ENCODE data around the gene SPX. TPM values are rescaled to one million over a fixed set of nuclear protein-coding genes. Genes with fewer than 3 reads are reported as not detected.

SPX gene, protein sequence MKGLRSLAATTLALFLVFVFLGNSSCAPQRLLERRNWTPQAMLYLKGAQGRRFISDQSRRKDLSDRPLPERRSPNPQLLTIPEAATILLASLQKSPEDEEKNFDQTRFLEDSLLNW
- not detected for total RNA-seq
- long read RNA-seq, donor 1 = 0 reads
- long read RNA-seq, donor 2 = 0 reads

DNA sequence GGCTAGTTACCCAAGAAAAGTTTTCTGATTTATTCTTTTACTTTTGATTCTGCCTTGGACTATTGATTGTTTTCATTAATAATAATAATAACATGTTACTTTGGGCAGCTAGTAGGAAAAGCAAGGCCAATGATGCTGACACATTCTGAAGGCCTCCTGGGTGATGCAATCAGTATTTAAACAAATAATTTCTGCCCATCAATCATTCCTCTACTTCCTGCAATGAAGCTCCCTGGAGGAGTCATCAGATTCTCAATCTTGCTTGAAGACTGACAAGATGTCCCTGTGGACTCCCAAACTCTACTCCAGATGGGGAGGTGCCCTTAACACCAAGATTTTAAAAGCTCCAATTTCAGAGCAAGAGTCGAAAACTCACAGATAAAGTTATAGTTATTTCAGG lies at the start of gene SPX:
TSS of gene SPX (plus strand) at position 244 of the 400 bp plus-strand sequence. CDS start 177 bp downstream, outside the sequence.
- no peak for DNase-seq (ENCODE audit: low spot score)
- intact Hi-C loops (cut with DNase I) = no loop called here

DNA sequence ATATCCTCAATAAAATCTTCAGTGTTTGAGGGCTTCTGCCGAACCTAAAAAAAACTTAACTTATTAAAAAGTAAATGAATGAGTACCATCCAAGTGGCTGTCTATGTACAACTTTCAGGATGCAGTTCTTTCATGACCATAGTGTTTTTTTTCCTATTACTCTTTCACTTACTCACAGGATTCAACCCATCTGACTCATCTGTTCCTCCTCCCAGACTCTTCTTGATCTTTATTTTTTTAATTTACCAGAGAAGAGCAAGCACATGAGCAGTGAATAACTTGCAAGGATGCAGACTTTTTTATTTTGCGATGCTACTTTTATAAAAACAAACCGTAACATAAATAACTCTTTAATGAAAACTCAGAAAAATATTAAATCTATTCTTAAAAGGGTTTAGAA lies 49.1 kb upstream of the SPX start:
- intact Hi-C loops (cut with DNase I) = no loop called here
- DNase-seq (ENCODE audit: low spot score) = no peak

DNA sequence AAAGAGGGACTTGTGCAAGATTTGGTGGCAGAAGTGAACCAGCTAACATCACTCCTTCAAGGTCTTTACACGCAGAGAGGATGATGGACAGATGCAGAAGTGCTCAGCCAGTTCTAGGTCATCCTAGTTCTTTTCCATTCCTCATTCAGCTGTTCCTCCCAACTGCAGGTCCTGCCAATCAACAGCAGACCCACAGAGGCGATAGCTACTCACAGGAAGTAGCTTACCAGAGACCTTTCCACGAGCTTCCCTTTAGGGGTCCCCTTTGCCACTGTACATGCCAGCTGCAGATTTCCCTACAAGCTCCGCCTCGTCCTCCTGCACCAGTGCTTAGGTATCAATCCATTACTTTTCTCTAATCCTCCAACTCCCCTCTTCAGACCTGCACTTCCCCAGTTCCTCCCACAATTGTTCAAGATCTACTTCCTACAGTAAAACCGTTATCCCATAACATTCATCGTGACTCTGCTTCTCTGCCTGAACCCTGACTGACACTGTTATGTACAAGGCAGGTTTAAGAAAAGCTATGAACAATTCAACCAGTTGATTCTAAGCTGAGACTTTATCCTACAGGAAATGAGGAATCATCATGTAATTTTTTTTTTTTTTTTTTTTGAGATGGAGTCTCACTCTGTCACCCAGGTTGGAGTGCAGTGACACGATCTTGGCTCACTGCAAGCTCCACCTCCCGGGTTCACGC lies 47.2 kb upstream of the SPX start:
- no peak for DNase-seq (ENCODE audit: low spot score)
- intact Hi-C loops (cut with DNase I) = no loop called here

DNA sequence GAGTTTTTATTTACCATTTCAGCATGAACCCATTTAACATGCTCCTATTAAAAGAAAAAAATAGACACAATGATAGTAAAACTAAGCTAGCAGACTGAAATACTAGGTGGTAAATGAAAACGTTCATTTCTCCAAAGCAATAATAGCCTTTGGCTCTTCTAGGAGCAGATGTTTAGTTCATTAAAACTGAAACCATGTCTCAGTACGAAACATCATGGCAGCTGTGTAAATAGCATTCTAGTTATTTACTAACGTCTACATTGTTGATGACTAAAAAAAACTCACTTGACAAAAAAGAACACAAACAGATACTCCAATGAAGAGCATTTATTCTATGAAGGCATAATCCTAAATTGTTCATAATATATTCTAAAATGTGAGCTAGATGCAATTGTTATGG lies 42.6 kb upstream of the SPX start:
- intact Hi-C loops (cut with DNase I) = no loop called here

DNA sequence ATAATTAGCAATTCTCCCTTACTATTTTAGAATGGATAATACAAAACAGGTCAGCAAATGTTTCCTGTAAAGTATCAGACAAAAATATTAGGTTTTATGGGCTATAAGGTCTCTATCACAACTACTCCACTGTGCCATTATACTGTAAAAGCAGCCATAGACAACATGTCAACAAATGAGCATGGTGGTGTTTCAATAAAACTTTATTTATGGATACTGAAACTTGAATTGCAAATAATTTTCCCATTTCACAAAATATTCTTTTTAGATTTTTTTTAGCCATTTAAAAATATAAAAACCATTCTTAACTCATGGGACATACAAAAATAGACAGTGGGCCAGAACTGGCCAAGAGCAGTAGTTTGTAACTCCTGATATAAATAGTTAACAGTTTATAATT lies 40.1 kb upstream of the SPX start:
- intact Hi-C loops (cut with DNase I) = loop anchor here in 1 of 2 donors (5.0 kb wide), 1 partner anchor 1059 kb away; no protein-coding TSS in a partner anchor
- DNase-seq (ENCODE audit: low spot score) = no peak

More for the DNA sequence above, 42.6 kb upstream of the SPX start:
- no peak for DNase-seq (ENCODE audit: low spot score)

DNA sequence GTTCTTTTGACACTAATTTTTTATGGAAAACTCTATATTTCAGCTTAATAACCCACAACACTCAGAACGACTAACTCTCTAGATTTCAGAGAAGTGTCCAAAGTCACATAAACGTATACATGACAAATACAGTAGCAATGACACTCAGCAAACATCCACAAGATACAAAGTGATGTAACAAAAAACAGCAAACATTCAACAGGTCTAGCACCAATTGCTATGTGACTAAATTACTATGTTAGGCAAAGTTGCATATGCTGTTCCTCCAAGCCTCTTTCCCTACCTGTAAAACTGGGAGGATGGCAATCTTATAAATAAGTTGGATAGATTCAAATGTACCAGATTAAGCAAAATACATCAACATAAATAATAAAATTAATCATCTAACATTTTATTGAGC lies 26.3 kb upstream of the SPX start:
- intact Hi-C loops (cut with DNase I) = no loop called here
- no peak for DNase-seq (ENCODE audit: low spot score)

DNA sequence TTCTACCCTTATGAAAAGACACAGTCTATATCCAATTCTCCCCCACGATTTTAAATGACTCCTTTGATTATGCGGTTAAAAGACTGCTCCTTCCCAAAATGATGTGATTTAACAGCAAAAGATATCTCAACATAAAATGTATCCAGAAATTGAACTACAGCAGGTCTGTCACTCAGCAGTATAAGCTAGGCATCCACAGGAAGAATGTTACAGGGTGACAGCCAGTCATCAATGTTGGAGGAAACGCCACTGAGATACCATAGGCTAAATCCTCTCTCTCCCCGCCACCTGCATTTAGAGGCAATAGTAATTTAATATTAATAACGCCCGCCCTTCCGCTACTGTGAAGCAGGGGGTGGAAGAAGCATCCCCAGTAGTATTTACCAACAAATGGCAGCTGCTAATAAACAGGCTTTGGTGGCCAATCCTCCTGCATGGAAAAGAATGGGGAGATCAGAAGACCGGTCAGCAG lies 25.3 kb upstream of the SPX start:
- no peak for DNase-seq (ENCODE audit: low spot score)
- intact Hi-C loops (cut with DNase I) = no loop called here

DNA sequence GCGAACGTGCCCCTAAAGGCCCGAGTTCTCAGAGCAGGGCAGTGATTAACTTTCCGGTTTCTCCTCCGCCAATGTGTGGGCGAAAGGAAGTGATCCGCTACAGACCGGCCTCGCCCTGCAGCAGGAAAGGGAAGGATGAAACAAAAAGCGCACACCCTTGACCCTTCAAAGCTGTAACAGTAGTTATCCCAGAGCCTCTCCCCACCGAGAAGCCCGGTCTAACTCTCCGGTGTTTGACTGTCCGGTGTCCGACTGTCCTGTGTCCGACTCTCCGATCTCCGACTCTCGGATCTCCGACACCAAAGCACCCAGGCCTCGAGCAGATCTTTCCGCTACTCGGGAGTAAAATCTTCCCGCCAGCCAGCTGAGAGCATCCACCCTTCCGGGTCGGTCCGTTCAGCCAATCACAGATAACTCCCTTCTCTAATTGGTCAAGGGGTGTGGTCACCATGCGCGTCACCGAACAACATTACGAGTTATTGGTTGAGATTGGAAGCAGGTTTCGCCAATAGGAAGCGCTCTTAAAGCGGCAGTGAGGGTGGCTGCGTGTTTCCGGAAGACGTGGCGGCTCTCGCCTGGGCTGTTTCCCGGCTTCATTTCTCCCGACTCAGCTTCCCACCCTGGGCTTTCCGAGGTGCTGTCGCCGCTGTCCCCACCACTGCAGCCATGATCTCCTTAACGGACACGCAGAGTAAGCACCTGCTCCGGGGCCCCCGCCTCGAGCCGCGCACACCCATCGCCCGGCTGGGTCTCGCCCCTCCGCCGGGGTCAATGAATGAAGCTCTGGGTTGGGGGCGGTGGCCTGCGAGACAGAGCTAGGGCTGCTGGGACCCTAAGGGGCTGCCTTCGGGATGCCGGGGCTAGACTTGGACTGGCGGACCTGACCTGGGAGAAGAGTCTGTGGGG lies 24.6 kb upstream of the SPX start, which contains the start of the genes GOLT1B and RECQL:
TSS of gene GOLT1B (plus strand) at position 532 of the 906 bp plus-strand sequence. CDS start at position 667, 135 bp downstream.
TSS of gene RECQL (minus strand) at position 378 of the 906 bp plus-strand sequence. CDS start 2,065 bp downstream, outside the sequence.
- DNase-seq (ENCODE audit: low spot score) = peak; percentile 96
- intact Hi-C loops (cut with DNase I) = no loop called here

DNA sequence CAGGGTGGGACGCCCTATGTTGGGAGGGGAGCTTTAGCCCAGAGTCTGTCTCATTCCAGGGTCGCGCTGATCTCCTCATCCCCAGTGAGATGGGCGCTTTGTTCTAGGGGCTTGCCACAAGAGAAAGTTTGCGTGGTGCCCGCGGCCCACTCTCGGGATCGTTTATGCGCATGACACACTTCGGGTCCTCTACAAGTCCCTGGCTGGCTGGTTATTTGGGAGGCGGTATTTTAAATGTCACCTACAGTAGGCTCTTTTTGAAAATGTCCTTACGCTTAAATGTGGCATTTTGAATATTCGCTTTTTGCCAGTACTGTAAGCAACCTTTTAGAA lies 24.0 kb upstream of the SPX start:
- intact Hi-C loops (cut with DNase I) = no loop called here
- no peak for DNase-seq (ENCODE audit: low spot score)

DNA sequence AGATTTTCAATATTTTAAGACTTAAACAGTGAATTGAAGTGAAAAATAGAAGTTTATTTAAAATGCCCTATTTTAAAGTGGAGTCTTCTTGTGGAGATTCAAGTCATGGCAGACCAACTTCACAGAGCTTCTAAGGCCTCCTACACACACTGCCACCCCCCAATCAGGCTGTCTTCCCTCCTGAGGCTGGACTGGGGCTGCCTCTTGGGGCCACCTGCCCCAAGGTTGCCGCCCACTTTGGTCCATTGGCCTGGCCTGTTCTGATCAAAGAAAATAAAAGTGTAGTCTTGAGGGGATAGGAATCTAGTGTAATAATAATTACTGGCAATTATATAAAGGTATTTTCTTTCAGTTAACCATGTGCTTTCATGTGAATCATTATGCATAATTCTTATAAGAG lies 23.2 kb upstream of the SPX start:
- intact Hi-C loops (cut with DNase I) = no loop called here
- DNase-seq (ENCODE audit: low spot score) = no peak

DNA sequence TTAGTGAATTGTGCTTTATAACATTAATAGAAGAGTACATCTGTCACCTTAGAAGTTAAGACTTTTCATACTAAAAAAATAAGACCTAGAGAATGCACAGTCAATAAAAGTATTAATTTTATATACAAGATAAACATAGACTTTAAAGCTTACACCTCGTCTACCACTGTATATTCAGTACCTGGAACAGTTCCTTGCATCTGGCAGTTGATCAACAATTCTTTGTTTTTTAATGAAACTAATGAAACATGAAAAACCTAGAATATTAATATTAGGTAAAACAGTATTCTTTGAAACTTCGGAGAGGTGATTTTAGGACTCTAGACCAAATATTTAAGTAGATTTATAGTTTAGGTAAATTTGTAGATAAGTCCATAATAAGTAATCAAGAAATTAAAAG lies 20.2 kb upstream of the SPX start:
- intact Hi-C loops (cut with DNase I) = no loop called here
- no peak for DNase-seq (ENCODE audit: low spot score)

DNA sequence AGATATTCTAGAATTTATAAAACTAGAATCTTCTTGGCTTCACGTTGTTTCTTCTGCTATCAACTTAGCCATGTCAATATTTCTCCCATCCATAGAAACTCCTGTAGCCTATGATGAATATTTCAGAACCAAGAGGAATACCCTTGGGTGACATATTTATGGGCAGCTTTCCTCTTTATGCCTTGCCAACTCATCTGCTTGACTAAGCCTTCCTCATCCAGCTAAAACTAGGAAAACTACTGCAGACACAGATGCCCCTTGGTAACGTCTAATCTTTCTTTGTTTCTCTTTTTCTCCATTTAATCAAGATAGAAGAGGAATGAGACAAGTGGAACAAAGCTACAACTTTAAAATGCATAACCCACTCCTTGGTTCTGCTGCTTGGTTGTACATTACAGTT lies 18.2 kb upstream of the SPX start:
- intact Hi-C loops (cut with DNase I) = no loop called here
- DNase-seq (ENCODE audit: low spot score) = no peak

DNA sequence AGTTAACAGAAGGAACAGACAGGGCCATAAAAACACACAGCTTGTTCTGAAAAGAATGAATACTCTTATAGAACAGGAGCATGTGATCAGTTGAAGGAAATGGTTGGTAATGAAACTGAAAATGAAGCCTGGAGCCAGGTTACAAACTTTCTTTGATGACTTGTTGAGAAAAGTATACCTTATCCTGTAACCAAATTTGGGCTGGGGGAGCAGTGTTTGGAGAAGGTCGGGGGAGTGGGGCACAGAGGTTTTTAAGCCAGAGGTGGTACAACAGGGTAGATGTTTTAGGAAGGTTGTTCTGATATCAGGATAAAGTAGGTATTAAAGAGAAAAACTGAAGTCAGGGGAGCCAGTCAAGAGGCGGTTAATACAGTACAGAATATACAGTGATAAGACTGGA lies 16.3 kb upstream of the SPX start:
- intact Hi-C loops (cut with DNase I) = no loop called here
- no peak for DNase-seq (ENCODE audit: low spot score)

DNA sequence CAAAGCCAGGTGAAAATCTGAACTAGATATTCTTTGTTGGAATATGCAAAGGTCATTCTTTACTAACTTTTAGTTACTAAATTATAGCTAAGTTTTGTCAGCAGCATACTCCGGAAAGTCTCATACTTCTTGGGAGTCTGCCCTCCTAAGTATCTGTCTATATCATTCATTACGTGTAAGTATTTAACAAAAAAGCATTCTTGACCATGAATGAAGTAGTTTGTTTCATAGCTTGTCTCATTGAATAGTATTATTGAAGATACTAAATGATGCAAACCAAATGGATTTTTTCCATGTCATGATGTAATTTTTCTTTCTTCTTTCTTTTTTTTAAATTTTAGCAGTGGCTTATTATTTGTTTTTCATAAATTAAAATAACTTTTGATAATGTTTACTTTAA lies 9.8 kb upstream of the SPX start:
- intact Hi-C loops (cut with DNase I) = no loop called here
- no peak for DNase-seq (ENCODE audit: low spot score)

DNA sequence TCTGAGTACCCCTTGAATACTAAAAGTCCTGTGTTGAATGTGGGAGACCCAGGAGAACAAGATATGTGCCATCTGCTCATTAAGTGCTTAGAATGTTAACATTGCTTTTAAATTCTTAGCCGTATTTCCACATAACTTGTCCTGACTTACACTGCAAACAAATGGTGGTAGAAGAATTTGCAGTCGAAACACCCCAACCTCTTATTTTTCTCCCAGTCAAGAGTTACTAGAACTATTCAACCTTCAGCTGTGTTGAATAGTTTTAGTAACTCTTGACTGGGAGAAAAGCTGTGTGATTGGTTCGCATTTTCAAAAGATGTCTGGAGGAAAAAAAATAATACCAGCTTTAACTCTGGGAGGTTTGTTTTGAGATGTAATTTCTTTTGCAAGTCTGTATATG lies 7.6 kb upstream of the SPX start:
- intact Hi-C loops (cut with DNase I) = no loop called here
- no peak for DNase-seq (ENCODE audit: low spot score)

DNA sequence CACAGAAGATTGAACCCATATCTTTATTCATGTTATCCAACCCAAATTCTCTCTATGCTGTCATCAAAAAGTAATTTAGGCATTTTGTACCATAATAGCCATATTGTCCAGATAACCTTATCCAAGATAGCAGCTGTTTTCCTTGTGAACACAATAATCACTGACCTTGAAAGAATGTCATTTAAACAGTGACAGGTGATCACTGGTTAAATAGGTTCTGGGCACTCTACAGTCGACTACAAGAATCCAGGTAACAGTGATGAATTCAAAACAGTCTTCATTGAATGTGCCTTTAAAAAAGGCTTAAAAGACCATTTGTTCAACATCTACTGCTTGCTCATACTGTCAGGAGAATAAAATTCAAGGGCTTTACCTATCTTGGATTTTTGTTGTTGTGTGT lies 4.6 kb upstream of the SPX start:
- intact Hi-C loops (cut with DNase I) = no loop called here
- DNase-seq (ENCODE audit: low spot score) = no peak

DNA sequence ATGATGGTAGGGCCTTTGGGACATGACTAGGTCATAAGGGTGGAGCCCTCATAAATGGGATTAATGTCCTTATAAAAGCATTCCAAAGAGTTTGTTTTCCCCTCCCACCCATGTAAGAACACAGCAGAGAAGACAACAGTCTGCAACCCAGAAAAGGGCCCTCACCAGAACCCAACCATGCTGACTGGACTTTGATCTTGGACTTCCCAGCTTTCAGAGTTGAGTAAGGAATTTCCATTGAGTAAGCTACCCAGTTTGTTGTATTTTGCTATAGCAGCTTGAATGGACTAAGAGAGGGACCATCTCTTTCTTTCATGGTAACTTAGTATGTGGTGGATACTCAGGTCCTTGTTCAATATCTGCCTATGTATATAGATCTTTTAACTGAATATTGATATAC lies 2.9 kb upstream of the SPX start:
- intact Hi-C loops (cut with DNase I) = no loop called here
- no peak for DNase-seq (ENCODE audit: low spot score)

DNA sequence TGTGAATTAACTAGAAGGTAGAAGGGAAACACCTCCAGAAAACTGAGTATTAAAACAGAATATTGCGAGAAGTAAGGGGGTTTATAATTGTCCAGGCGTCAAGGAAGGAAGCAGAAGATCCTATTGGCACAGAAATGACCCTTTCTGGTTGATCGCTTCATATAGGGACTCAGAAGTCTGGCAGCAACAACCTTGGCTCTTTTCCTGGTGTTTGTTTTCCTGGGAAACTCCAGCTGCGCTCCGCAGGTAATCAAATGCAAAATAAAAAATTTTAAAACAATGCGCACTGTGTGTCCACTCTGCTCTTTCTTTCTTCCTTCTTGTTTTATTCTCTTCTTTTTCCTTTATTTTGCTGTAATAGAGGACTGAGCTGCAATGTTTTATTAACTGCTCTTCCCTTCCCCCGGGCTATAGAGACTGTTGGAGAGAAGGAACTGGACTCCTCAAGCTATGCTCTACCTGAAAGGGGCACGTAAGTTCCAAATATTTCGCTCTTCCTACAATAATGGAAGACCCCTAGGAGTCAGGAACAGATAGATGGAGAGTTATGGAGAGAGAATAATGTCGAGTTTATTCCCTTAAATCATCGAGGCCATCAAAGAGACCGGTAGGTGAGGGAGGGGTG lies 737 bp downstream of the SPX start:
- no peak for DNase-seq (ENCODE audit: low spot score)
- intact Hi-C loops (cut with DNase I) = no loop called here

DNA sequence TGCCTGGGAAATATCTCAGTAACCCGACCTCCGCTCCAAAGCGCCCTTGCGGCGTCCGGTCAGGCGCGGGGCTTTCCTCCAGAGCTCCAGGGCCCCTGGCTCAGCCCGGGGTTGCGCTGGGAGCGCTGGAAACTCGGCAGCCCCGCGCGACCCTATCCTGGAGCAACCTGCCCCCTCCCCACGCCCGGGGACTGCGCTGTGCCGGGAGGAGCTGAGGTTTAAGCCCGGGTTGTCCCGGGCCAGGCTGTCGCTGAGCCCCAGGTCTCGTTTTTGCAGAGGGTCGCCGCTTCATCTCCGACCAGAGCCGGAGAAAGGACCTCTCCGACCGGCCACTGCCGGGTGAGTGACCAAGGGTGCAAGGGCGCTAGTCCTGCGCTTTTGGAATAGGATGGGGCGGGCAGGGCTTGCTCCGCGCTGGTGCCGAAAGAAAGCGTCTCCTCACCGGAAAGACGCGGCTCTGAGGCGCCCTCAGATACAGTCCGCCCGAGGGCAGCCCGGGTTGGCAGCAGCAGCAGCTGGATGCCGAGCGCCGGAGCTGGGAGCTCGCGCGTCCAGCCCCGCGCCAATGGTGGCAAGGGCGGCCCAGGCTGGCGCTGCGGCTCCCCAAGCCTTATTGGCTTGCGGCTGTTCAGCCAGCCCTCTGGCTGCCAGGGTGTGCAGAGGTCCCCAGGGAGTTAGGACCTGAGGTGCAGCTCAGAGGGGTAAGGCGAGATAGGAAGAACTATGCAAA lies 1.5 kb downstream of the SPX start:
- DNase-seq (ENCODE audit: low spot score) = no peak
- intact Hi-C loops (cut with DNase I) = no loop called here
